Right atrium auricular region (tissue), 2 donors: Measurements from ENCODE around the gene BEGAIN. TPM values are rescaled to one million over a fixed set of nuclear protein-coding genes. Genes with fewer than 3 reads are reported as not detected.

Experiments
- DNase-seq: peaks from one replicate; pipeline ENCODE4 v3.0.0-alpha.2; 2019; ENCODE audit warnings: low spot score
- H3K27ac ChIP-seq, 2 donors: fragments of 200-600 bp; sonication (generic); 1 replicate in 1 of 2; 2 replicates in 1 of 2; pipeline ENCODE4 v1.5.1; 2016 to 2019
- H3K27me3 ChIP-seq, 2 donors: fragments of 200-600 bp; sonication (generic); one replicate each; pipeline versions ENCODE4 v1.5.1 to v1.6.0; 2017 to 2019
- H3K36me3 ChIP-seq: fragments of 200-600 bp; sonication (generic); one replicate; pipeline ENCODE4 v1.5.1; 2016
- H3K4me1 ChIP-seq, 2 donors: fragments of 200-600 bp; sonication (generic); one replicate each; pipeline versions ENCODE4 v1.5.1 to v1.6.0; 2017 to 2019
- H3K4me3 ChIP-seq, 2 donors: fragments of 200-600 bp; sonication (generic); 1 replicate in 1 of 2; 2 replicates in 1 of 2; pipeline ENCODE4 v1.5.1; 2017 to 2019; ENCODE audit warnings: mild to moderate bottlenecking in 1 of 2, moderate library complexity in 1 of 2
- H3K9me3 ChIP-seq, 2 donors: fragments of 200-600 bp; sonication (generic); one replicate each; pipeline ENCODE4 v1.5.1; 2019
- CTCF ChIP-seq, 2 donors: fragments of 200-600 bp; sonication (generic); IDR thresholded peaks; one replicate each; pipeline ENCODE4 v1.5.1; 2019; ENCODE audit warnings: antibody characterized with exemption in 2 of 2
- total RNA-seq, 2 donors: library from RNA; depleted of rRNA; stranded (reverse); fragments of >200 nt; gene quantifications; one replicate each; pipeline ENCODE4 v1.1.0, GENCODE V29; 2016

BEGAIN gene
- total RNA-seq, 2 donors from 2014 or later = 0.93 to 5.7 TPM

- Histone ChIP-seq H3K4me3 (no peak overlapping the region), H3K27me3 (no peaks in the 10 kb centered on the region), H3K36me3 (no peaks in the 10 kb centered on the region), H3K27ac (no peak overlapping the region), H3K9me3 (peaks cover 0 to 14% of the 10 kb centered on the region in 2 donors), H3K4me1 (no peaks in the 10 kb centered on the region)
- TF ChIP-seq CTCF (IDR thresholded peaks at IDR 0.05) = no peak
- DNase-seq = no peak
Observed at GRCh38 chr14:100602621-100603230, 15.5 kb upstream of the BEGAIN start.

GRCh38 chr14:100601914-100602313 lies 14.7 kb upstream of the BEGAIN start:
- Histone ChIP-seq H3K4me1 (no peaks in the 10 kb centered on the region), H3K36me3 (no peaks in the 10 kb centered on the region), H3K9me3 (peaks cover 0 to 14% of the 10 kb centered on the region in 2 donors), H3K27me3 (no peaks in the 10 kb centered on the region), H3K27ac (no peak overlapping the region), H3K4me3 (no peak overlapping the region)
- no peak for DNase-seq
- TF ChIP-seq CTCF (IDR thresholded peaks at IDR 0.05) = no peak

GRCh38 chr14:100601064-100601463 lies 13.8 kb upstream of the BEGAIN start:
- Histone ChIP-seq H3K4me1 (no peaks in the 10 kb centered on the region), H3K27me3 (no peaks in the 10 kb centered on the region)
- DNase-seq = no peak

GRCh38 chr14:100599981-100600380 lies 12.8 kb upstream of the BEGAIN start:
- no peak for TF ChIP-seq CTCF (IDR thresholded peaks at IDR 0.05)
- no peak overlapping the region for H3K27ac ChIP-seq
- H3K9me3 ChIP-seq = peaks cover 0 to 14% of the 10 kb centered on the region in 2 donors
- no peaks in the 10 kb centered on the region for H3K27me3 ChIP-seq
- DNase-seq = no peak
- no peaks in the 10 kb centered on the region for H3K4me1 ChIP-seq
- no peaks in the 10 kb centered on the region for H3K36me3 ChIP-seq
- no peak overlapping the region for H3K4me3 ChIP-seq

More at GRCh38 chr14:100601064-100601463, 13.8 kb upstream of the BEGAIN start:
- no peak overlapping the region for H3K4me3 ChIP-seq
- TF ChIP-seq CTCF (IDR thresholded peaks at IDR 0.05) = no peak
- no peak overlapping the region for H3K27ac ChIP-seq
- no peaks in the 10 kb centered on the region for H3K36me3 ChIP-seq
- peaks cover 0 to 14% of the 10 kb centered on the region in 2 donors for H3K9me3 ChIP-seq

- Histone ChIP-seq H3K27me3 (no peaks in the 10 kb centered on the region), H3K36me3 (no peaks in the 10 kb centered on the region), H3K9me3 (no peaks in the 10 kb centered on the region), H3K4me3 (no peak overlapping the region), H3K4me1 (no peaks in the 10 kb centered on the region), H3K27ac (no peak overlapping the region)
- TF ChIP-seq CTCF (IDR thresholded peaks at IDR 0.05) = no peak
- DNase-seq = no peak
Observed at GRCh38 chr14:100594625-100594951, 7.4 kb upstream of the BEGAIN start.
